HG02943 (cell line): ENCODE measurements around the gene SS18L1.

Experiments
- ATAC-seq: cut with Tn5 transposase; IDR thresholded peaks from one replicate; pipeline ENCODE4 v1.9.1; 2021; ENCODE audit warnings: mild to moderate bottlenecking, low read depth, moderate library complexity; ENCODE audit not compliant: unreplicated experiment

The SS18L1 gene

DNA sequence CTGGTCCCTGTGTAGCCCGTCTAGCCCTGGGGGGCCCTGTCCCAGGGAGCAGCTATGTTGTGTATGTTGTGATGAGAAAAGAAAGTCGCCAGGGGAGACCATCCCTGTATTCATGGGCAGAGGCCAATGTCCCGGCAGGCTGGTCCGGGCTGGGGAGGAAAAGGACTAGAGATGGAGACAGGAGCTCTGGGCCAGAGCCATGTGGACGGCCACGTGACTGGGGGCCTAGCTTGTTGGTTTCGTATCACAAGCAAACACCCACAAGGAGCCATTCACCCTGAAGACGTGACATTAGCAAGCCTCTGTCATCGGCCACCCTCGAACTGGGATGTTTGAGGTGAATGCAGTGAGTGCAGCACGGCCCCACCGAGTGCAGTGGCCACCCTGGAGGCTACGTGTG is 79.4 kb downstream of the SS18L1 start:
- no peak for ATAC-seq

GRCh38 chr20:62223571-62223970 is 80.0 kb downstream of the SS18L1 start:
- ATAC-seq = no peak

DNA sequence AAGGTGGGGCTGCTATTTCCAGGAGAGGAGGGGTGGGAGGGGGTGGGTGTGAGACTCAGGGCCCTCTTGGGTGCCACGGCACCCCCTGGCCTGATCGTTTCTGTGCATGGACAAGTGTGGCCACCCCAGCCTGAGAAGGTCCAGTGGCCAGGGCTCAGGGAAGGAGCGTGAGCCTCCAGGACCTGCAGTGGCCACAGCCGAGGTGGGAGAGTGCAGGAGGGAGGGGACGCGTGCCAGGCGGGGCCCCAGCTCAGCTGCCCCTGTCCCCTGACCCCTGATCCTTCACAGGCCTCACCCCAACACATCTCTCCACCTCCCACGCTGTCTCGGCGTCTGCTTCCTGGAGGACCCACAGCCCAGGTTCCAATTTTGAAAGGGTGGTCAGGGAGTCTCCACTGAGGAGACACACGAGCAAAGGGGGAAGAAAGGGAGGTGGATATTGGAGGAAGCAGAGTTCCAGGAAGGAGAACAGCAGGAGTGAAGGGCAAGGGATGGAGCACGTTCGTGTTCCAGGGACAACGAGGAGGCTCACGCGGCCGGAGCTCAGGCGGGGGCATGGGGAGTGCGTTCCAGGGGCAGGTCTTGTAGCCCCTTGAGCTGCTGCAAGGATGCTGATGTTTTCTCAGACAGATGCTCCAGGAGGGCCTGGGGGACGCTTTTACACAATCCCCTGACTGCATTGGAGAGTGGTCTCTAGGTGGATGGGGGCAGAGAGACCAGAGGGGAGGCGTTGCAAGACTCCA is 80.7 kb downstream of the SS18L1 start:
- no peak for ATAC-seq

- ATAC-seq = no peak
Measured at GRCh38 chr20:62225026-62225425, 81.5 kb downstream of the SS18L1 start.

DNA sequence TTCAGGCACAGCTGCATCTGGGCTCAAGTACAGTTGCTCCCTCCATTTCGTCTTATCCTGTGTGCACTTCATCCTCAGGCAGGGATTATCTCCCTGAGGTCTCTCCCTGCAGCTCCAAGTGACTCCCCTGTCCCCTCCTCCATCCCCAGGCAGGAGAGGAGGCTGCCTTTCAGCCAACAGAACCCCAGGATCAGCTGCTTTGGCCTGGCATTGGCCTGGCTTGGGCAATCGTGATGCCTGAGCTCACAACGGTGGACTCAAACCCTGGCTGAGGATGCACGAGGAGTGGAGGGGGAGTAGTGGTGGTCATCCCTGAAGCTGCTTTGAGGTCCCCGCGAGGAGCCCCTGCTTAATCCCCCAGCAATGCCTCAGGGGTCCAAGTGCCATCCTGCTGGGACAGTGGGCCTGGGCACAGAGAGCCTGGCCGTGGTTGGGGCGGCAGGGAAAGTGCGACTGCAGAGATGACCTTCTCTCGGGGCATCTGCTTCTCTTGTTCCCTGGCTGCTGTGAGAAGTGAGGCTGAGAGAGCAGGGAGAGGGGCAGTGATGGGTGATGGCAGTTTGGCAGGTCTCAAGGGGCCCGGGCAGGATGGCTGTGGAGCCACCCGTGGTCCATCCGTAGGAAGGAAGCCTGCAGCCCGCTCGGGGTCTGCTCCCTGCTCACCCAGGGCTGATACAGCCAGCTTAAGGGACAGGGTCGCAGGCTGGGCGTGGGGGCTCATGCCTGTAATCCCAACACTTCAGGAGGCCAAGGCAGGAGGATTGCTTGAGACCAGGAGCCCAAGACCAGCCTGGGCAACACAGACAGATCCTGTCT is 82.5 kb downstream of the SS18L1 start:
- ATAC-seq = no peak

DNA sequence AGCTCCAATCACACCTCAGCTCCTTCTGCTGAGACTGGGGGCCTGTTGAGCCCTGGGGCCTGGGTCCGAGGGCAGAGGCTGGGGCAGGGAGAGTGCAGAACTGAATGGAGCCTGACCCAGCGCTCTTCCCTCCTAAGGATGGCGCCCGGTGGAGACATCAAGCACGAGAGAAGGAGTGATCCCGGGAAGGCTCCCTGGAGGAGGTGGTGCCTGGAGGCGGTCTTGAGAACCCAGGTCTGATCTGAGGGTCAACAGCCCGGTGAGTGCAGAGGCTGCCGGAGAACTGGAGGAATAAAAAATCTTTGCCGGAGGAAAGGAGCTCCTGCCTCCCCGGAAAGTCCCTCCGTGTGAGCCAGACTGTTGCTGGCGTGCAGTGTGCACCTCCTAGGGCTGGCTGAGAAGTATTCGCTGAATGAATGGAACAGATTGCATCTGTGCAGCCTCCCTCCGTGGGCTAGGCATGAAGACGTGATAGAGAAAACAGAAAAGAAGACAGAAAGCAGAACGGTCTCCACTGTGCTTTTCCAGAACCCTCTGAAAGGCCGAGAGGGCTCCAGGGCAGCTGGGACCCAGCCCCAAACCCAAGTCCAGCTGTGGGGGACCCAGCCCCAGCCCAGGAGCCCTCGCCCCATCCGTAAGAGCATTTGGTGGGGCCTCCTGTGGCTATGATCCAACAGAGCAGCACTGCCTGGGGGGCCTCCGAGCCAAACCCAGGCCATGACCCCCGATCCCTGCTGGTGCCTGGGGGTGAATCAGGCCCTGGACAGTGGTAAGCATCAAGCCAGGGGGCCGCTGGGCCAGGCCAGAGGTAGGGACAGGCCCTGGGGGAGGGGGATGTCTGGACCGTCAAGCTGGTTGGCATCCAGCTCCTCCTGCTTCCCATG is 83.4 kb downstream of the SS18L1 start:
- ATAC-seq = no peak

DNA sequence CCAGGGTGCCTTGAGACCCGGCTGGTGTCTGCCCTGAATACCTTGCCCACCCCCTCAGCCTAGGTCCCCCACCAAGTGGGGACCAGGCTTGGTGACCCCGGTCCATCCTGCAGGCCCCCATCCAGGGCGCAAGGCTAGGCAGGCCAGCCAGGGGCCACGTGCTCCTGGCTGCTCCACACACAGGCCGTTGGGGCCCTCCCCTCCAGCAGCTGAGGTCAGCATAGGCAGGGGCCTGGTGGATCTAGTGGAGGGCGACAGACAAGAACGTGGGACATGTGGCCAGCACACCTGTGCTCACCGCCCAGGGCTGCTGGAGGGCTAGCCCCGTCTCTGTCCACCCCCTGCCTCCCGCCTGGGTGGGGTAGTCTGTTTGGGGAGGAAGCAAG is 84.0 kb downstream of the SS18L1 start:
- ATAC-seq = no peak

GRCh38 chr20:62227977-62228958 is 84.7 kb downstream of the SS18L1 start:
- ATAC-seq = no peak

DNA sequence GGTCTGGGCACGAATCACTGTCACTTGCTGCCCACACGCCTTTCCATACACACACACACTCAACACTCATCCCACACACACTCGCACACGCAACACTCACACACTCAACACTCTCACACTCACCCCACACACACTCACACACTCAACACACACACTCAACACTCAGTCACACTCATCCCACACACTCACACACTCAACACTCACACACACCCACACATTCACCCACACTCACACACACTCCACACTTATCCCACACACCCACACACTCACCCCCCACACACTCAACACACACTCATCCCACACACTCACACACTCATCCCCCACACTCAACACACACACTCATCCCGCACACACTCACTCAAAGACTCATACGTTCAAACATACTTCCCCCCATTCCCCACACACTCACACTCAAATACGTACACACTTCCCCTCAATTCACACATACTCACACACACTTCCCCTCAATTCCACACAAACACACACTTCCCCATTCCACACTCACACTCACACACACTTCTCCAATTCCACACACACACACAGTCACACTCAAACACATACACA is 85.5 kb downstream of the SS18L1 start:
- ATAC-seq = no peak

GRCh38 chr20:62229667-62230066 is 86.1 kb downstream of the SS18L1 start:
- ATAC-seq = no peak

- ATAC-seq = no peak
Measured at GRCh38 chr20:62230276-62230675, 86.7 kb downstream of the SS18L1 start.

DNA sequence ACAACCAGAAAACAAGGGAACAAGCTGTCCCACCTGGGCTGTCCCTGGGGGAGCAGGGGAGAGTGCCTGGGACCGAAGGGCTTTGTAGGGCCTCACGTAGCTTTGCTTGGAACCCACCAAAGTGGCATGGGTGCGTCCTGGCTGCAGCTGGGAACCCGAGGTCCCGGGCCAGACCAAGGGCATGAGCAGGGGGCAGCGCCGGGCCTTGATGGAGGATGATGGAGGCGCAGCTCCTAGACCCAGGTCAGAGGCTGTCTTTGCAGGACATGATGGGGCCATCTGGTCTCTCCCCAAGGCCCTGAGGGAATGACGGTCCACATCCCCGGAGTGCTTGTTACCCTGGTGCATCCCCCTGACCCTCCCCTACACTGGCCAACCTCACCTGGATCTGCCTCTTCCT is 87.1 kb downstream of the SS18L1 start:
- ATAC-seq = no peak

GRCh38 chr20:62231292-62231691 is 87.7 kb downstream of the SS18L1 start:
- no peak for ATAC-seq
